Trophoblast cell (in vitro differentiated cells and primary cell): ENCODE results near the gene ACHE.

Source experiments
- DNase-seq, 2 donors: peaks; one replicate each; pipeline ENCODE4 v3.0.0-alpha.2; 2016
- H2AFZ ChIP-seq: 2 replicates; pipeline ENCODE4 v1.6.1; 2013; ENCODE audit warnings: low read length, moderate library complexity, mild to moderate bottlenecking; ENCODE audit not compliant: insufficient read depth, poor library complexity
- H2AK5ac ChIP-seq: 2 replicates; pipeline ENCODE4 v1.6.1; 2013; ENCODE audit warnings: mild to moderate bottlenecking, low read length
- H2BK120ac ChIP-seq: 2 replicates; pipeline ENCODE4 v1.6.1; 2013; ENCODE audit warnings: low read length, mild to moderate bottlenecking, moderate library complexity; ENCODE audit not compliant: insufficient read depth, poor library complexity
- H2BK12ac ChIP-seq: 2 replicates; pipeline ENCODE4 v1.6.1; 2013; ENCODE audit warnings: mild to moderate bottlenecking, low read length, moderate library complexity
- H2BK5ac ChIP-seq: 2 replicates; pipeline ENCODE4 v1.6.1; 2013; ENCODE audit warnings: low read length, low read depth, moderate library complexity, mild to moderate bottlenecking; ENCODE audit not compliant: poor library complexity
- H3K14ac ChIP-seq: 2 replicates; pipeline ENCODE4 v1.6.1; 2013; ENCODE audit warnings: mild to moderate bottlenecking, low read length
- H3K18ac ChIP-seq: 2 replicates; pipeline ENCODE4 v1.6.1; 2013; ENCODE audit warnings: mild to moderate bottlenecking, low read length
- H3K23ac ChIP-seq: 2 replicates; pipeline ENCODE4 v1.6.1; 2013; ENCODE audit warnings: low read length
- H3K27ac ChIP-seq: 2 replicates; pipeline ENCODE4 v1.5.1; 2013; ENCODE audit warnings: low read depth, mild to moderate bottlenecking, inconsistent platforms, low read length, moderate library complexity
- H3K27me3 ChIP-seq: 2 replicates; pipeline ENCODE4 v1.6.1; 2013; ENCODE audit warnings: inconsistent platforms, mild to moderate bottlenecking, low read length, moderate library complexity; ENCODE audit not compliant: insufficient read depth
- H3K36me3 ChIP-seq, 2 experiments: 1 replicate in 1 of 2; 2 replicates in 1 of 2; pipeline ENCODE4 v1.6.1; 2013; ENCODE audit warnings: low read length in 2 of 2, mild to moderate bottlenecking in 2 of 2, moderate library complexity in 1 of 2; ENCODE audit not compliant: insufficient read depth in 2 of 2, control insufficient read depth in 1 of 2
- H3K4ac ChIP-seq: 2 replicates; pipeline ENCODE4 v1.6.1; 2013; ENCODE audit warnings: low read depth, mild to moderate bottlenecking, low read length, moderate library complexity
- H3K4me1 ChIP-seq, 2 experiments: 1 replicate in 1 of 2; 2 replicates in 1 of 2; pipeline ENCODE4 v1.6.1; 2013; ENCODE audit warnings: low read length in 2 of 2, mild to moderate bottlenecking in 2 of 2, moderate library complexity in 1 of 2; ENCODE audit not compliant: insufficient read depth in 2 of 2, control insufficient read depth in 1 of 2
- H3K4me2 ChIP-seq: 2 replicates; pipeline ENCODE4 v1.6.1; 2013; ENCODE audit warnings: inconsistent platforms, mild to moderate bottlenecking, low read length, moderate library complexity
- H3K4me3 ChIP-seq: 2 replicates; pipeline ENCODE4 v1.5.1; 2013; ENCODE audit warnings: mild to moderate bottlenecking, low read depth, low read length, inconsistent platforms
- H3K79me1 ChIP-seq: one replicate; pipeline ENCODE4 v1.6.1; 2013; ENCODE audit warnings: low read length
- H3K79me2 ChIP-seq: 2 replicates; pipeline ENCODE4 v1.6.1; 2013; ENCODE audit warnings: low read length, mild to moderate bottlenecking; ENCODE audit not compliant: control insufficient read depth, insufficient read depth, poor library complexity
- H3K9ac ChIP-seq: 2 replicates; pipeline ENCODE4 v1.6.1; 2013; ENCODE audit warnings: mild to moderate bottlenecking, low read length
- H3K9me3 ChIP-seq: 2 replicates; pipeline ENCODE4 v1.6.1; 2013; ENCODE audit warnings: low read depth, mild to moderate bottlenecking, control low read depth, inconsistent platforms, low read length; ENCODE audit not compliant: insufficient read depth
- H4K12ac ChIP-seq: 2 replicates; pipeline ENCODE4 v1.6.1; 2013; ENCODE audit warnings: low read depth, mild to moderate bottlenecking, low read length, moderate library complexity
- H4K8ac ChIP-seq: 2 replicates; pipeline ENCODE4 v1.6.1; 2013; ENCODE audit warnings: low read depth, mild to moderate bottlenecking, low read length, moderate library complexity
- H4K91ac ChIP-seq: one replicate; pipeline ENCODE4 v1.6.1; 2013; ENCODE audit warnings: low read depth, mild to moderate bottlenecking, low read length, moderate library complexity
- WGBS: extraction: QIAGEN DNeasy Blood & Tissue Kit; methylation state at CpG from one replicate; pipeline ENCODE4 v1.1.7; 2013; ENCODE audit warnings: missing lambda C conversion rate; ENCODE audit not compliant: insufficient read length, insufficient coverage; ENCODE audit errors: extremely low coverage; 5-methylcytosine and 5-hydroxymethylcytosine counted together

ACHE gene

GRCh38 chr7:100908512-100908911, 12.8 kb upstream of the ACHE start:
- Histone ChIP-seq H3K36me3 (no peaks in the 10 kb centered on the region), H4K12ac (no peak overlapping the region), H3K4me3 (no peak overlapping the region), H3K18ac (no peak overlapping the region), H2AFZ (no peak overlapping the region), H3K14ac (no peak overlapping the region), H2BK120ac (no peak overlapping the region), H2BK5ac (no peak overlapping the region), H3K4me1 (no peaks in the 10 kb centered on the region), H3K4me2 (no peak overlapping the region), H3K23ac (no peak overlapping the region), H3K79me2 (no peaks in the 10 kb centered on the region), H3K9ac (no peak overlapping the region), H2AK5ac (no peak overlapping the region), H3K9me3 (peaks cover 4% of the 10 kb centered on the region), H4K91ac (no peak overlapping the region), H3K27me3 (no peaks in the 10 kb centered on the region), H4K8ac (no peak overlapping the region), H3K27ac (no peak overlapping the region), H2BK12ac (no peak overlapping the region), H3K4ac (no peak overlapping the region), H3K79me1 (no peaks in the 10 kb centered on the region)
- WGBS, result no CpG with 5 or more reads among the region's 5 CpGs
- DNase-seq, result no peak

GRCh38 chr7:100902638-100903037, 7.0 kb upstream of the ACHE start:
- Histone ChIP-seq H3K79me1 (no peaks in the 10 kb centered on the region), H3K4ac (no peak overlapping the region), H3K18ac (no peak overlapping the region), H4K91ac (no peak overlapping the region), H2AFZ (no peak overlapping the region), H3K4me2 (no peak overlapping the region), H2BK12ac (no peak overlapping the region), H4K8ac (no peak overlapping the region), H3K79me2 (no peaks in the 10 kb centered on the region), H3K27me3 (no peaks in the 10 kb centered on the region), H3K9ac (no peak overlapping the region), H2BK120ac (no peak overlapping the region), H3K27ac (no peak overlapping the region), H3K36me3 (no peaks in the 10 kb centered on the region), H3K23ac (no peak overlapping the region), H2AK5ac (no peak overlapping the region), H4K12ac (no peak overlapping the region), H2BK5ac (no peak overlapping the region), H3K9me3 (peaks cover 2% of the 10 kb centered on the region), H3K14ac (no peak overlapping the region), H3K4me3 (no peak overlapping the region), H3K4me1 (no peaks in the 10 kb centered on the region)
- WGBS, result no CpG with 5 or more reads among the region's 7 CpGs
- no peak for DNase-seq

- H3K79me2 ChIP-seq, result no peaks in the 10 kb centered on the region
- no peak overlapping the region for H2BK120ac ChIP-seq
- no peak overlapping the region for H3K4me3 ChIP-seq
- H4K8ac ChIP-seq, result no peak overlapping the region
- no peak overlapping the region for H3K14ac ChIP-seq
- WGBS, result no CpG with 5 or more reads among the region's 5 CpGs
- H2AK5ac ChIP-seq, result no peak overlapping the region
- H3K27me3 ChIP-seq, result no peaks in the 10 kb centered on the region
- no peak overlapping the region for H3K4ac ChIP-seq
- H3K23ac ChIP-seq, result no peak overlapping the region
- DNase-seq, result peak in 1 of 2 donors; percentile 32
- no peak overlapping the region for H2AFZ ChIP-seq
- H4K91ac ChIP-seq, result no peak overlapping the region
- H4K12ac ChIP-seq, result no peak overlapping the region
- no peak overlapping the region for H3K18ac ChIP-seq
- H3K79me1 ChIP-seq, result no peaks in the 10 kb centered on the region
- H2BK12ac ChIP-seq, result no peak overlapping the region
- no peaks in the 10 kb centered on the region for H3K36me3 ChIP-seq
- H3K27ac ChIP-seq, result no peak overlapping the region
- H2BK5ac ChIP-seq, result no peak overlapping the region
- H3K9ac ChIP-seq, result no peak overlapping the region
- peaks cover 2% of the 10 kb centered on the region for H3K9me3 ChIP-seq
- H3K4me1 ChIP-seq, result no peaks in the 10 kb centered on the region
- H3K4me2 ChIP-seq, result no peak overlapping the region
These were observed 6.2 kb upstream of the ACHE start for GRCh38 chr7:100901921-100902332.

- Histone ChIP-seq H3K9ac (no peak overlapping the region), H3K27ac (no peak overlapping the region), H4K12ac (no peak overlapping the region), H3K79me1 (no peaks in the 10 kb centered on the region), H3K4ac (no peak overlapping the region), H3K9me3 (no peaks in the 10 kb centered on the region), H3K79me2 (no peaks in the 10 kb centered on the region), H3K4me3 (no peak overlapping the region), H3K36me3 (no peaks in the 10 kb centered on the region), H4K91ac (no peak overlapping the region), H2AFZ (no peak overlapping the region), H3K4me2 (no peak overlapping the region), H3K27me3 (peaks cover 8% of the 10 kb centered on the region), H2BK120ac (no peak overlapping the region), H4K8ac (no peak overlapping the region), H3K23ac (no peak overlapping the region), H2AK5ac (no peak overlapping the region), H3K14ac (no peak overlapping the region), H3K18ac (no peak overlapping the region), H2BK5ac (no peak overlapping the region), H3K4me1 (peaks cover 5 to 9% of the 10 kb centered on the region in 2 experiments), H2BK12ac (no peak overlapping the region)
- DNase-seq, result no peak
- WGBS, result no CpG with 5 or more reads among the region's 2 CpGs
These were observed 5.3 kb upstream of the ACHE start for GRCh38 chr7:100900978-100901377.
